K562 (cell line): Measurements from ENCODE around the gene LY6G6C. TPM values are rescaled to one million over a fixed set of nuclear protein-coding genes. Genes with fewer than 3 reads are reported as not detected.

Experiments used
- CREM ChIP-seq: IDR thresholded peaks from 2 replicates; pipeline ENCODE4 v1.6.1; 2014; ENCODE audit warnings: antibody characterized with exemption, low read depth
- FOXK1 ChIP-seq: sonication (generic); formaldehyde crosslinking; IDR thresholded peaks from 2 replicates; pipeline ENCODE4 v1.8.0; 2022; ENCODE audit warnings: missing genetic modification reagents, mild to moderate bottlenecking, borderline replicate concordance
- GTF3C2 ChIP-seq: IDR thresholded peaks from 3 replicates; pipeline ENCODE4 v1.6.1; 2011; ENCODE audit warnings: borderline replicate concordance, mild to moderate bottlenecking, moderate library complexity; ENCODE audit not compliant: insufficient read length; ENCODE audit errors: extremely low read depth
- HNRNPK ChIP-seq: fragments of 200-400 bp; formaldehyde crosslinking; IDR thresholded peaks from one replicate; pipeline ENCODE4 v1.6.1; 2018; ENCODE audit warnings: mild to moderate bottlenecking, low read depth, low read length; ENCODE audit not compliant: poor library complexity, severe bottlenecking
- IRF2 ChIP-seq: sonication (generic); formaldehyde crosslinking; IDR thresholded peaks from 2 replicates; pipeline ENCODE4 v1.8.1; 2022; ENCODE audit warnings: mild to moderate bottlenecking, missing genetic modification reagents
- MAFG ChIP-seq: fragments of 450-650 bp; conservative IDR thresholded peaks from 2 replicates; pipeline ENCODE4 v1.6.1; 2016; ENCODE audit warnings: missing genetic modification characterization, missing compliant biosample characterization
- MCM7 ChIP-seq, 2 experiments: fragments of 450-650 bp; IDR thresholded peaks; 2 replicates each; pipeline ENCODE4 v1.6.1; 2016 to 2018
- MTF1 ChIP-seq: fragments of 250-450 bp; sonication (Bioruptor Pico); IDR thresholded peaks from 2 replicates; pipeline ENCODE4 v1.9.0; 2021; ENCODE audit warnings: moderate library complexity, mild to moderate bottlenecking, inconsistent platforms, borderline replicate concordance
- NELFE ChIP-seq: IDR thresholded peaks from 2 replicates; pipeline ENCODE4 v1.6.1; 2011; ENCODE audit warnings: mild to moderate bottlenecking; ENCODE audit not compliant: insufficient read depth, insufficient read length
- OTX1 ChIP-seq: fragments of 450-650 bp; formaldehyde crosslinking; IDR thresholded peaks from 2 replicates; pipeline ENCODE4 v1.4.0; 2022; ENCODE audit warnings: mild to moderate bottlenecking
- RBFOX2 ChIP-seq: fragments of 200-400 bp; formaldehyde crosslinking; IDR thresholded peaks from 2 replicates; pipeline ENCODE4 v1.6.1; 2017; ENCODE audit warnings: low read depth, mild to moderate bottlenecking, low read length, moderate library complexity
- SRF ChIP-seq, 2 experiments: fragments of 250-450, 450-650 bp in 1 of 2; sonication (Bioruptor Pico) in 1 of 2; sonication (generic) in 1 of 2; formaldehyde crosslinking; IDR thresholded peaks; 2 replicates each; pipeline versions ENCODE4 v1.5.0 to v1.5.1; 2020 to 2022; ENCODE audit warnings: mild to moderate bottlenecking in 1 of 2, missing genetic modification reagents in 1 of 2
- TBP ChIP-seq: optimal IDR thresholded peaks from 2 replicates; pipeline ENCODE3; 2011; ENCODE audit warnings: low read depth, low read length, improper control_type of control experiment
- TSC22D4 ChIP-seq: fragments of 450-650 bp; IDR thresholded peaks from 2 replicates; pipeline ENCODE4 v1.6.1; 2016; ENCODE audit warnings: missing genetic modification characterization, missing biosample characterization, control low read depth
- ZBTB9 ChIP-seq: fragments of 450-650 bp; formaldehyde crosslinking; IDR thresholded peaks from 2 replicates; pipeline ENCODE4 v1.4.0; 2020; ENCODE audit warnings: mild to moderate bottlenecking, moderate library complexity
- ZFP1 ChIP-seq: fragments of 450-650 bp; formaldehyde crosslinking; IDR thresholded peaks from 2 replicates; pipeline ENCODE4 v1.4.0; 2020; ENCODE audit warnings: mild to moderate bottlenecking, mixed read lengths
- polyA plus RNA-seq, 8 experiments: library from polyadenylated mRNA; depleted of rRNA in 4 of 8; stranded (reverse) in 5 of 8; unstranded in 3 of 8; fragments of >200 nt; fragmentation: Nextera tagmentation in 2 of 8; fragmentation: Illumina TruSeq in 1 of 8; extraction: Ambion mirVana in 2 of 8; extraction: Trizol in 1 of 8; gene quantifications; 2 replicates each; pipeline versions ENCODE4 v1.2.1 to v1.2.3, GENCODE V29; 2011 to 2014; ENCODE audit warnings: inconsistent platforms in 1 of 8, missing spikeins in 1 of 8
- total RNA-seq, 7 experiments: library from RNA; depleted of rRNA in 6 of 7; stranded (reverse); fragments of >200 nt in 6 of 7; fragmentation: Illumina TruSeq in 2 of 7; extraction: Trizol in 2 of 7; gene quantifications; 2 replicates each; pipeline versions ENCODE4 v1.2.1 to v1.2.3, GENCODE V29; 2011 to 2021; ENCODE audit warnings: low replicate concordance in 1 of 7
- TF ChIP-seq, protein P1 (sequence below): fragments of 250-450 bp; sonication (Bioruptor Pico); IDR thresholded peaks from 2 replicates; pipeline ENCODE4 v1.5.0; 2022; ENCODE audit warnings: mild to moderate bottlenecking
- TF ChIP-seq, protein P2 (sequence below): fragments of 450-650 bp; formaldehyde crosslinking; IDR thresholded peaks from 2 replicates; pipeline ENCODE4 v1.4.0; 2020; ENCODE audit warnings: mild to moderate bottlenecking
- TF ChIP-seq, protein P3 (sequence below), 2 experiments: fragments of 250-450 bp in 1 of 2; fragments of 450-650 bp in 1 of 2; sonication (Bioruptor Pico) in 1 of 2; IDR thresholded peaks; 2 replicates each; pipeline versions ENCODE4 v1.6.1 to v1.8.0; 2016 to 2021; ENCODE audit warnings: mild to moderate bottlenecking in 2 of 2, moderate library complexity in 2 of 2, missing compliant biosample characterization in 1 of 2, missing genetic modification characterization in 1 of 2

The LY6G6C gene
- total and polyA plus RNA-seq, 9 of the 15 experiments (the other 6 are each of a cell fraction or from before 2014, with no cell fraction given) = 0.06 to 0.20 TPM; not detected in 7

DNA sequence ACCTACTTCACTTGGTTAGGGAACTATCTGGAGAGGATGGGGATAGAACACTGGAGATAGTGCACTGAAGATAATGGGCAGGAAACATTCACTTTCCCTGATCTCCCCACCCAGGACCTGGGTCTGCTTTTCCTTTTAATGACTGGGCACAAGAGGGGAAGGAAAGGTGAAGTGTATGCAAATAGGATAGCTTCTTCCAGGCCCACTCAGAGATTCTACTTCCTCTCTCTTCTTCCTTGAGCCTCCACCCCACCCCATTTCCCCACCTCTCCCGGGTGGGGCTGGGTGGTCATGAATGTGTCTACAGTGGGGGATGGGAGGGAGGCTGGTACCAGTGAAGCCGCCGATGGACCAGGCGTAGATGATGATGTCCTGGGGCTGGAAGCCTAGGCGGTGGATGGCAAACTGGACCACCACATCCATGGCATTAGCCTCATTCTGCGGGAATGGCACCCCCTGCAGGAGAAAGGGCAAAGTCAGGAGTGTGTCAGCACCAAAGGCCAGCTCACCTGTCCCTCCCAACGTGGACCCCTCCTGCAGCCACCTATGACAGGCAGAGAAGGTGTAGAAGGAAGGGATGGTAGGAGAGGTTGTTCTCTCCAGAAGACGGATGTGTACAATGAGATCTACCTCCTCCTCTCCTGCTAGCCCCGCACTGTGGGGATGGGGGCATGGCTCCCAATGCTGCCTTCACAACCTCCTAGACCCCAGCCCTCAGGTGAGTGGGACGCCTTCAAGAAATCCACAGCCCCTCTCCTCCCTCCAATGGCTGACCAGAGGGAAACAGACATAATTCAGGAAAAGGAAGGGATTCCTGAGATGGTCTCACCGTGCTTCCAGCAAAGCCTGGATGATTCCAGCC, 32.1 kb downstream of the LY6G6C start (continued):
- TF ChIP-seq SRF (CRISPR knock-in tag; IDR thresholded peaks at IDR 0.05) = no peak
- TF ChIP-seq, protein P1, sequence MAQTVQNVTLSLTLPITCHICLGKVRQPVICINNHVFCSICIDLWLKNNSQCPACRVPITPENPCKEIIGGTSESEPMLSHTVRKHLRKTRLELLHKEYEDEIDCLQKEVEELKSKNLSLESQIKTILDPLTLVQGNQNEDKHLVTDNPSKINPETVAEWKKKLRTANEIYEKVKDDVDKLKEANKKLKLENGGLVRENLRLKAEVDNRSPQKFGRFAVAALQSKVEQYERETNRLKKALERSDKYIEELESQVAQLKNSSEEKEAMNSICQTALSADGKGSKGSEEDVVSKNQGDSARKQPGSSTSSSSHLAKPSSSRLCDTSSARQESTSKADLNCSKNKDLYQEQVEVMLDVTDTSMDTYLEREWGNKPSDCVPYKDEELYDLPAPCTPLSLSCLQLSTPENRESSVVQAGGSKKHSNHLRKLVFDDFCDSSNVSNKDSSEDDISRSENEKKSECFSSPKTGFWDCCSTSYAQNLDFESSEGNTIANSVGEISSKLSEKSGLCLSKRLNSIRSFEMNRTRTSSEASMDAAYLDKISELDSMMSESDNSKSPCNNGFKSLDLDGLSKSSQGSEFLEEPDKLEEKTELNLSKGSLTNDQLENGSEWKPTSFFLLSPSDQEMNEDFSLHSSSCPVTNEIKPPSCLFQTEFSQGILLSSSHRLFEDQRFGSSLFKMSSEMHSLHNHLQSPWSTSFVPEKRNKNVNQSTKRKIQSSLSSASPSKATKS = no peak
- no peak for TF ChIP-seq MTF1 (CRISPR knock-in tag)
- no peak for TF ChIP-seq NELFE
- no peak for TF ChIP-seq HNRNPK
- no peak for TF ChIP-seq TBP
- TF ChIP-seq IRF2 (CRISPR knock-in tag) = no peak; the same call in 1 of the 2 replicates
- peak; percentile 41; the same call in 1 of the 2 replicates for TF ChIP-seq RBFOX2
- TF ChIP-seq OTX1 (CRISPR knock-in tag) = no peak; the same call in 1 of the 2 replicates
- TF ChIP-seq TSC22D4 = no peak
- TF ChIP-seq, protein P2, sequence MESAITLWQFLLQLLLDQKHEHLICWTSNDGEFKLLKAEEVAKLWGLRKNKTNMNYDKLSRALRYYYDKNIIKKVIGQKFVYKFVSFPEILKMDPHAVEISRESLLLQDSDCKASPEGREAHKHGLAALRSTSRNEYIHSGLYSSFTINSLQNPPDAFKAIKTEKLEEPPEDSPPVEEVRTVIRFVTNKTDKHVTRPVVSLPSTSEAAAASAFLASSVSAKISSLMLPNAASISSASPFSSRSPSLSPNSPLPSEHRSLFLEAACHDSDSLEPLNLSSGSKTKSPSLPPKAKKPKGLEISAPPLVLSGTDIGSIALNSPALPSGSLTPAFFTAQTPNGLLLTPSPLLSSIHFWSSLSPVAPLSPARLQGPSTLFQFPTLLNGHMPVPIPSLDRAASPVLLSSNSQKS (CRISPR knock-in tag) = no peak
- TF ChIP-seq CREM = no peak
- 0 out of 2 replicates have a peak, but pooled peaks have one; percentile 11 for TF ChIP-seq ZBTB9
- no peak for TF ChIP-seq MAFG (tag)
- no peak for TF ChIP-seq GTF3C2
- TF ChIP-seq, protein P3, sequence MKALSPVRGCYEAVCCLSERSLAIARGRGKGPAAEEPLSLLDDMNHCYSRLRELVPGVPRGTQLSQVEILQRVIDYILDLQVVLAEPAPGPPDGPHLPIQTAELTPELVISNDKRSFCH (CRISPR knock-in tag; IDR thresholded peaks at IDR 0.05) = no peak
- TF ChIP-seq, protein P3 (tag; IDR thresholded peaks at IDR 0.05) = no peak; the same call in 1 of the 2 replicates
- no peak for TF ChIP-seq MCM7 (IDR thresholded peaks at IDR 0.05)
- no peak for TF ChIP-seq FOXK1 (CRISPR knock-in tag)
- no peak for TF ChIP-seq ZFP1
